Measurements from ENCODE around the gene AASDH.
A peak's percentile ranks its signal among the peaks of the same experiment; 100 is the strongest.

The AASDH gene

DNA sequence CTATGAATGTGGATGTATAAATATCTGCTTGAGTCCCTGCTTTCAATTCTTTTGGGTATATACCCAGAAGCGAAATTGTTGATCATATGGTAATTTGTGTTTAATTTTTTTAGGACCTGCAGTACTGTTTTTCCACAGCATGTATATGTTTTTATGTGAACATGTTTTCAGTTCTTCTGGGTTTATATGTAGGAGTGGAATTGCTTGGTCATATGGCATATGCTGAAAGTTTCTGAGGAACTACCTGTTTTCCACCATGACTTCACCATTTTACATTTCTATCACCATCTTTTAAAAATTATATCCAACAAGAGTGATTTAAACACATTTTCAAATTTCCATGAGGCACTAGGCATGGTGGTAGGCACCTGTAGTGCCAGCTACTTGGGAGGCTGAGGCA lies 39.9 kb upstream of the AASDH start:
- TF ChIP-seq, protein P1, sequence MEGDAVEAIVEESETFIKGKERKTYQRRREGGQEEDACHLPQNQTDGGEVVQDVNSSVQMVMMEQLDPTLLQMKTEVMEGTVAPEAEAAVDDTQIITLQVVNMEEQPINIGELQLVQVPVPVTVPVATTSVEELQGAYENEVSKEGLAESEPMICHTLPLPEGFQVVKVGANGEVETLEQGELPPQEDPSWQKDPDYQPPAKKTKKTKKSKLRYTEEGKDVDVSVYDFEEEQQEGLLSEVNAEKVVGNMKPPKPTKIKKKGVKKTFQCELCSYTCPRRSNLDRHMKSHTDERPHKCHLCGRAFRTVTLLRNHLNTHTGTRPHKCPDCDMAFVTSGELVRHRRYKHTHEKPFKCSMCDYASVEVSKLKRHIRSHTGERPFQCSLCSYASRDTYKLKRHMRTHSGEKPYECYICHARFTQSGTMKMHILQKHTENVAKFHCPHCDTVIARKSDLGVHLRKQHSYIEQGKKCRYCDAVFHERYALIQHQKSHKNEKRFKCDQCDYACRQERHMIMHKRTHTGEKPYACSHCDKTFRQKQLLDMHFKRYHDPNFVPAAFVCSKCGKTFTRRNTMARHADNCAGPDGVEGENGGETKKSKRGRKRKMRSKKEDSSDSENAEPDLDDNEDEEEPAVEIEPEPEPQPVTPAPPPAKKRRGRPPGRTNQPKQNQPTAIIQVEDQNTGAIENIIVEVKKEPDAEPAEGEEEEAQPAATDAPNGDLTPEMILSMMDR (IDR thresholded peaks at IDR 0.05; ENCODE audit: borderline replicate concordance, insufficient read depth, low read depth, low read length) = no peak
- no peak overlapping the region for H3K4me3 ChIP-seq (ENCODE audit: low read depth, low read length)

DNA sequence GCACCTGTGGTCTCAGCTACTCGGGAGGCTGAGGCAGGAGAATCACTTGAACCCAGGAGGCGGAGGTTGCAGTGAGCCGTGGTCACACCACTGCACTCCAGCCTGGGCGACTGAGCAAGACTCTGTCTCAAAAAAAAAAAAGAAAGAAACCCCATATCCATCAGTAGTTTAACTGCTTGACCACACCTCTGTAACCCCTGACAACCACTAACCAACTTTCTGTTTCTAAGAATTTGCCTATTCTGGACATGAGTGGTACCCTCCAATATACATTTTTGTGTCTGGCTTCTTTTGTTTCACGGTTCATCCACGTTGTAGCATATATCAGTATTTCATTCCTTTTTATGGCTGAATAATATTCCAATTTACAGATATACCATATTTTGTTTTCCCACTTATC lies 39.0 kb upstream of the AASDH start:
- TF ChIP-seq, protein P1 (IDR thresholded peaks at IDR 0.05; ENCODE audit: borderline replicate concordance, insufficient read depth, low read depth, low read length) = no peak
- no peak overlapping the region for H3K4me3 ChIP-seq (ENCODE audit: low read depth, low read length)

DNA sequence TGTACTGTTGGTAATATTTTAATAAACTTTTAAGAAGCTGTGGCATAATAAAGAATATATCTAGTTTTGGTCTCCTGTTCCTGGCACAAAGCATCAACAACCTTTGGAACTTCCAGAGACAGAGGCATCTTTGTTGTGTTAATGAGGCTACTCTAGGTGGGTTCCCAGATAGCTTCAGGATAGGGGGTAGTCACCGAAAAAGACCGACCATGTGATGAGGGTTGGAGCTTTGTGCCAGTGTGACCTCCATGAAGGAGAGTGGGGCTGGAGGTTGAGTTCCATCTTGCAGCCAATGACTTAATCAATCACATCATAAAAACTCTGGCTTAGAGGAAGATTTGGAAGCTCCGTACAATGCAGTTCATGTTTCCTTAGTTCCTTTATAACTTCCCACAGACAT lies 38.2 kb upstream of the AASDH start:
- TF ChIP-seq, protein P1 (IDR thresholded peaks at IDR 0.05; ENCODE audit: borderline replicate concordance, insufficient read depth, low read depth, low read length) = no peak

DNA sequence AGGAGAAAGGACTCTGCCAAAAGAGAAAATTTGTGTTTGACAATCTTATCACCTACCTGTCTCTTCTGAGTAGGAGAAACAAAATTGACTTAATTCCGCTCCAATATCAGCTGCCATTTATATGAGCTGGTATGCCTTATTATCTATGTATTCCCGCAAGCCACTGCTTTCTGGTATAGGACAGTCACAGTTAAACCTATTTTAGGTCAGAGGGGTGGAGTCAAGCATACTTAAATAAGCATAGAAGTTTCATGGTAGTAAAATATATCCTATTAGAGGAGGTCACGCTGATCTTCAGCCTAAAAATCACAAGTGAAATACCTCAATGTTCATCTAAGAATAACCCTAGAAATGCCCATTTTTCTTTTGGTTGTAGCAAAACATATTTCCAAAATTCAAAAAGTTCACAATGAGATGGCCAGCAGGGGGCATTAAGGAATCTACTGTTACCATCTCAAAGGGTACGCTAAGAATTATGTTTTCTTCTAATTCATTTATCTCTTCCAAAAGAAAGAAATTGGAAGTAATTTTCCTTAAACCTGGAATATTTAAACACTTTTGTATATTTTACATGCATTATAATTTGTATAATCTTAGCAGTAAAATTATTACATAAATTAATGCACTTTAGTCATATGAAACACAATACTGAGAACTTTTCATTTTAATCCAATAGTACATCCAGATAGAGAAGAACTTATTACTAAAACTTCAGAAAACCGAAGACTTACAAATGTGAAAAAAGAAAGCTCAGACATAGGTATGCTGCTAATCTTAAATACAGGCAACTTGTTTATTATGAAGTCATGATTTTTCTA lies 37.6 kb upstream of the AASDH start:
- TF ChIP-seq, protein P1 (IDR thresholded peaks at IDR 0.05; ENCODE audit: borderline replicate concordance, insufficient read depth, low read depth, low read length) = peak; percentile 37; the same call in 1 of the 2 replicates

More for the DNA sequence above, 38.2 kb upstream of the AASDH start:
- no peak overlapping the region for H3K4me3 ChIP-seq (ENCODE audit: low read depth, low read length)

GRCh38 chr4:56424176-56424575 lies 36.9 kb upstream of the AASDH start:
- TF ChIP-seq, protein P1 (IDR thresholded peaks at IDR 0.05; ENCODE audit: borderline replicate concordance, insufficient read depth, low read depth, low read length) = no peak

More for the DNA sequence above, 37.6 kb upstream of the AASDH start:
- H3K4me3 ChIP-seq (ENCODE audit: low read depth, low read length) = no peak overlapping the region

GRCh38 chr4:56417396-56417795 lies 30.1 kb upstream of the AASDH start:
- TF ChIP-seq, protein P1 (IDR thresholded peaks at IDR 0.05; ENCODE audit: borderline replicate concordance, insufficient read depth, low read depth, low read length) = no peak
- no peak overlapping the region for H3K4me3 ChIP-seq (ENCODE audit: low read depth, low read length)

More at GRCh38 chr4:56424176-56424575, 36.9 kb upstream of the AASDH start:
- no peak overlapping the region for H3K4me3 ChIP-seq (ENCODE audit: low read depth, low read length)

- TF ChIP-seq, protein P1 (IDR thresholded peaks at IDR 0.05; ENCODE audit: borderline replicate concordance, insufficient read depth, low read depth, low read length) = no peak
- no peak overlapping the region for H3K4me3 ChIP-seq (ENCODE audit: low read depth, low read length)
These were observed 29.1 kb upstream of the AASDH start for GRCh38 chr4:56416349-56416748.
